ENCODE measurements around the gene WBP4. TPM values are rescaled to one million over a fixed set of nuclear protein-coding genes. Genes with fewer than 3 reads are reported as not detected.
A peak's percentile ranks its signal among the peaks of the same experiment; 100 is the strongest.

Gene WBP4
- total and polyA plus RNA-seq, 2 of the 13 experiments (the other 11 are each of a cell fraction or from before 2014, with no cell fraction given): 6.7 to 11.7 TPM

- TF ChIP-seq POLR2AphosphoS5 (IDR thresholded peaks at IDR 0.05; ENCODE audit: low read depth, low read length): peak; percentile 81
- TF ChIP-seq XBP1 (CRISPR knock-in tag; IDR thresholded peaks at IDR 0.05): no peak
- peak; percentile 58 for TF ChIP-seq MED8 (CRISPR knock-in tag; IDR thresholded peaks at IDR 0.05; ENCODE audit: insufficient replicate concordance)
- no peak for TF ChIP-seq NPAS2 (CRISPR knock-in tag; IDR thresholded peaks at IDR 0.05; ENCODE audit: borderline replicate concordance)
- TF ChIP-seq HNRNPLL (IDR thresholded peaks at IDR 0.05; ENCODE audit: low read depth, low read length, poor library complexity, severe bottlenecking): peak; percentile 64
- peak; percentile 42; the same call in 1 of the 2 replicates for TF ChIP-seq GZF1 (CRISPR knock-in tag; IDR thresholded peaks at IDR 0.05)
- peak; percentile 56; the same call in 1 of the 2 replicates for TF ChIP-seq GATA4 (IDR thresholded peaks at IDR 0.05; ENCODE audit: borderline replicate concordance, low read depth)
- TF ChIP-seq ZBTB44 (CRISPR knock-in tag; IDR thresholded peaks at IDR 0.05): no peak
- no peak for TF ChIP-seq MAFG (CRISPR knock-in tag; IDR thresholded peaks at IDR 0.05)
- TF ChIP-seq ZNF607 (CRISPR knock-in tag; IDR thresholded peaks at IDR 0.05; ENCODE audit: borderline replicate concordance): peak; percentile 53; the same call in 1 of the 2 replicates
- no peak for TF ChIP-seq PRPF4 (IDR thresholded peaks at IDR 0.05; ENCODE audit: low read depth, low read length, poor library complexity, severe bottlenecking)
- TF ChIP-seq IKZF4 (CRISPR knock-in tag; IDR thresholded peaks at IDR 0.05; ENCODE audit: borderline replicate concordance, low read depth, not compliant biosample characterization): peak; percentile 70
- TF ChIP-seq ELF1 (CRISPR knock-in tag; IDR thresholded peaks at IDR 0.05): no peak; the same call in 1 of the 2 replicates
- TF ChIP-seq ZNF691 (CRISPR knock-in tag; IDR thresholded peaks at IDR 0.05; ENCODE audit: borderline replicate concordance, low read depth): no peak
- TF ChIP-seq, protein P1, sequence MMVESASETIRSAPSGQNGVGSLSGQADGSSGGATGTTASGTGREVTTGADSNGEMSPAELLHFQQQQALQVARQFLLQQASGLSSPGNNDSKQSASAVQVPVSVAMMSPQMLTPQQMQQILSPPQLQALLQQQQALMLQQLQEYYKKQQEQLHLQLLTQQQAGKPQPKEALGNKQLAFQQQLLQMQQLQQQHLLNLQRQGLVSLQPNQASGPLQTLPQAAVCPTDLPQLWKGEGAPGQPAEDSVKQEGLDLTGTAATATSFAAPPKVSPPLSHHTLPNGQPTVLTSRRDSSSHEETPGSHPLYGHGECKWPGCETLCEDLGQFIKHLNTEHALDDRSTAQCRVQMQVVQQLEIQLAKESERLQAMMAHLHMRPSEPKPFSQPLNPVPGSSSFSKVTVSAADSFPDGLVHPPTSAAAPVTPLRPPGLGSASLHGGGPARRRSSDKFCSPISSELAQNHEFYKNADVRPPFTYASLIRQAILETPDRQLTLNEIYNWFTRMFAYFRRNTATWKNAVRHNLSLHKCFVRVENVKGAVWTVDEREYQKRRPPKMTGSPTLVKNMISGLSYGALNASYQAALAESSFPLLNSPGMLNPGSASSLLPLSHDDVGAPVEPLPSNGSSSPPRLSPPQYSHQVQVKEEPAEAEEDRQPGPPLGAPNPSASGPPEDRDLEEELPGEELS (CRISPR knock-in tag; IDR thresholded peaks at IDR 0.05): no peak
- peak; percentile 88 for TF ChIP-seq ZFX (CRISPR knock-in tag; IDR thresholded peaks at IDR 0.05; ENCODE audit: low read depth)
- no peak for TF ChIP-seq ZNF530 (CRISPR knock-in tag; IDR thresholded peaks at IDR 0.05; ENCODE audit: low read depth)
- TF ChIP-seq ZFP36L2 (CRISPR knock-in tag; IDR thresholded peaks at IDR 0.05): no peak
- no peak for TF ChIP-seq SAFB2 (CRISPR knock-in tag; IDR thresholded peaks at IDR 0.05; ENCODE audit: borderline replicate concordance, low read depth)
- TF ChIP-seq SUZ12 (IDR thresholded peaks at IDR 0.05; ENCODE audit: low read depth, low read length): no peak
- TF ChIP-seq MYNN (CRISPR knock-in tag; IDR thresholded peaks at IDR 0.05; ENCODE audit: low read depth): no peak
- TF ChIP-seq KDM4B (CRISPR knock-in tag; IDR thresholded peaks at IDR 0.05): peak; percentile 18; the same call in 1 of the 2 replicates
- no peak for TF ChIP-seq KDM6A (CRISPR knock-in tag; IDR thresholded peaks at IDR 0.05; ENCODE audit: low read depth)
- TF ChIP-seq ZNF234 (CRISPR knock-in tag; conservative IDR thresholded peaks at IDR 0.05): 0 out of 2 replicates have a peak, but pooled peaks have one; percentile 79
- peak; percentile 35; the same call in 1 of the 2 replicates for TF ChIP-seq ZNF709 (CRISPR knock-in tag; IDR thresholded peaks at IDR 0.05)
- TF ChIP-seq FOXM1 (CRISPR knock-in tag; IDR thresholded peaks at IDR 0.05): no peak
- TF ChIP-seq ZNF747 (CRISPR knock-in tag; IDR thresholded peaks at IDR 0.05; ENCODE audit: borderline replicate concordance): no peak; the same call in 1 of the 2 replicates
These were observed 1.1 kb upstream of the WBP4 start (continued) for GRCh38 chr13:41060082-41060723.

Measured in HepG2 (cell line).